HUES64 (cell line): Measurements from ENCODE around the gene GALNT10.

ENCODE experiments used
- H3K27ac ChIP-seq: 2 replicates; pipeline ENCODE4 v1.7.0; 2013; ENCODE audit warnings: low read depth, low read length, inconsistent platforms
- H3K27me3 ChIP-seq: 2 replicates; pipeline ENCODE4 v1.6.1; 2013; ENCODE audit warnings: mild to moderate bottlenecking, low read length; ENCODE audit not compliant: insufficient read depth
- H3K36me3 ChIP-seq: 2 replicates; pipeline ENCODE4 v1.6.1; 2013; ENCODE audit warnings: mild to moderate bottlenecking, low read length; ENCODE audit not compliant: insufficient read depth
- H3K4me1 ChIP-seq: 2 replicates; pipeline ENCODE4 v1.6.1; 2013; ENCODE audit warnings: mild to moderate bottlenecking, low read length, moderate library complexity; ENCODE audit not compliant: insufficient read depth
- H3K4me3 ChIP-seq: 2 replicates; pipeline ENCODE4 v1.5.1; 2013; ENCODE audit warnings: mild to moderate bottlenecking, low read length, moderate library complexity
- H3K9ac ChIP-seq: 2 replicates; pipeline ENCODE4 v1.6.1; 2013; ENCODE audit warnings: mild to moderate bottlenecking, low read depth, low read length
- H3K9me3 ChIP-seq: 2 replicates; pipeline ENCODE4 v1.6.1; 2013; ENCODE audit warnings: low read depth, low read length; ENCODE audit not compliant: insufficient read depth
- WGBS: fragments of 150-250, 120-280 bp; methylation state at CpG from one replicate; pipeline ENCODE4 v1.1.7; 2013; ENCODE audit warnings: missing lambda C conversion rate; 5-methylcytosine and 5-hydroxymethylcytosine counted together

The GALNT10 gene

DNA sequence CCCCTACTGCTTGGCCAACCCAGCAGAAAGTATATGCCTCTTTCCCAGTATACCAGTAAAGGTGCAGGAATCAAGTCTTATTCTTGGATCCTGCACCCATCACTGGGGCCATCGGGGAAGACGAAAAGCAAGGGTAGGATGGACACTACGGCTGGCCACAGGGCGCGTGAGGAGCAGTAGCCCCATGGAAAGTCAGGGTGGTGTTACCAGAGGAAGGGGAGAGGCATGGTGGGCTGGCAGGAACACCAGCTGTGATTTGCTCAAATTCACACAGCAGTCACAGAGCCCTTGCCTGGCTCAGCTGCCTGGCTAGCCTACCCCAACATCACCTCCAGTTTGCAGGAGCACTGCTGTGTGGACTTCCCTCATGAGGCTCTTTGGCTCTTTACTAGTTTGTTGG lies 220.8 kb downstream of the GALNT10 start:
- Histone ChIP-seq H3K36me3 (peaks cover 15% of the 10 kb centered on the region), H3K4me1 (no peaks in the 10 kb centered on the region)
- 99% methylated on average over 5 of the region's 5 CpGs for WGBS

DNA sequence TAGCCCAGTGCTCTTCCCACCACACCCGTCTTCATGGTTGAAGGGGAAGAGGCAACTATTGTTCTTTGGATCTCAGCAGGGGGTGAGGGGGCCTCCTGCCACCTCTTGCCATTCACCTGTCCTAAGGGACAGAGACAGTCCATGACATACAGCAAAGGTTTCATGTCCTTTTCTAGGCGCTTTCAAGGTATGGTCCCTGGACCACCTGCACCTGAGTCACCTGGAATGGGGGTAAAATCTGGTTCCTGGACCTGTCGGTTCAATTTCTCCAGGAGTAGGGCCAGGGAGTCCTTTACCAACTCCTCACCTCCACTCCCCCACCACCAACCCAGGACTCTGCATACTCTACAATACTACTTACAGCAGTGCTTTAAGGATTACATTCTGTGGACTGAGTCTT lies 221.8 kb downstream of the GALNT10 start:
- Histone ChIP-seq H3K9ac (no peak overlapping the region), H3K4me3 (no peak overlapping the region), H3K4me1 (no peaks in the 10 kb centered on the region), H3K36me3 (peaks cover 18% of the 10 kb centered on the region), H3K27ac (no peak overlapping the region), H3K9me3 (no peaks in the 10 kb centered on the region), H3K27me3 (no peaks in the 10 kb centered on the region)
- WGBS: 93% methylated on average over 3 of the region's 3 CpGs

More for the DNA sequence above, 220.8 kb downstream of the GALNT10 start:
- Histone ChIP-seq H3K27me3 (no peaks in the 10 kb centered on the region), H3K9ac (no peak overlapping the region), H3K4me3 (no peak overlapping the region), H3K27ac (no peak overlapping the region), H3K9me3 (no peaks in the 10 kb centered on the region)

DNA sequence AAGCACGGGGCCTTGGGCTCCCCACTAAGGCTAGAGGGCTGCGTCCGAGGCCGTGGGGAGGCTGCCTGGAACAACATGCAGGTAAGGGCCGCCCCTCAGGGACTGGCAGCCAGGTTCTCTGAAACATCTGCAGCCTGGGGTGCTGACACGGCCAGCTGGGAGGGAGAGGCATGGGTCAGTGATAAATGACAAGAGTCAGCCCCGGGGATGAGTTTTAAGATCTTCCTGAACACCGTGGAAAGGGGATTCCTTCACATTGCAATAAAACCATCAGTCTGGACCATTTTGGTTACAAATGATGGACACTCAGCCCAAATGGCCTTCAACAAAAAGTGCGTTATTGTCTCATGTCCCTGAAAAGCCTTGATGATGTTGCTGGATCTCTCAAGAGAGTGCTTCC lies 222.4 kb downstream of the GALNT10 start:
- Histone ChIP-seq H3K9ac (no peak overlapping the region), H3K9me3 (no peaks in the 10 kb centered on the region), H3K4me1 (no peaks in the 10 kb centered on the region), H3K27ac (no peak overlapping the region), H3K36me3 (peaks cover 18% of the 10 kb centered on the region), H3K4me3 (no peak overlapping the region), H3K27me3 (no peaks in the 10 kb centered on the region)
- 94% methylated on average over 9 of the region's 9 CpGs for WGBS

DNA sequence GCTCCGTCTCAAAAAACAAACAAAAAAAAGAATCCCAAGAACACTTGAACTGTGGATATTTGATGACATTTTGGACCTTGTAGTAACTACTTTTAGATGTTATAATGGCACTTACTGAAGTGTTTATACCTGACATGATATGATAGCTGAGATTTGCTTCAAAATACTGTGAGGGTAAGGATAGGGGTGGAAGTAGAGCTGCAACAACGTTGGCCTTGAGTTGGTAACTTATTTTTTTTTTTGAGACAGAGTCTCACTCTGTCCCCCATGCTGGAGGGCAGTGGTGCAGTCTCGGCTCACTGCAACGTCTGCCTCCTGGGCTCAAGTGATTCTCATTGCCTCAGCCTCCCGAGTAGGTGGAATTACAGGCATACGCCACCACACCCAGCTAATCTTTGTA lies 224.6 kb downstream of the GALNT10 start:
- Histone ChIP-seq H3K27ac (no peak overlapping the region), H3K27me3 (no peaks in the 10 kb centered on the region), H3K36me3 (peaks cover 18% of the 10 kb centered on the region), H3K4me1 (no peaks in the 10 kb centered on the region), H3K9ac (no peak overlapping the region), H3K4me3 (no peak overlapping the region), H3K9me3 (no peaks in the 10 kb centered on the region)
- 75% methylated on average over 5 of the region's 6 CpGs for WGBS

DNA sequence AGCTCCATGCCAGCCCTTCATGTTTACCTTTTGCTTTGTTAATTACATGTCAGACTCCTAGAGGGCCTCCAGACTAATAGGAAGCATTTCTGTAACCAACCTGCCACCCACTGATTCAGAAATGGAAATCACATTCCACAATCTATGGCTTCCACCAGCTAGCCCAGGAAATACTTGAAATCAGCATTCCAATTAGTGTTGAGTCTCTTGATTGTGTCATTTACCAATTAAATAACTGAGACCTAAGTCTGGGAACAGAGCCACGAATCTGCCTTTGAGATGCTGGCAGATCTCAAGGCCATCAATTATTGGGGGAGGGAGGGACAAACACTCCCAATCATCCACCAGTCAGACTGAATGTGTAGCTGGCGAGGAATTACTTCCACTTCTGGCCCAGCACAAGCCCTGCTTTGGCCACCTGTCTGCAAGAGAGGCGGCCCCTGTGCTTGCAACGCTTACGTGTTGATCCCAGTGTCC lies 227.8 kb downstream of the GALNT10 start:
- no peak overlapping the region for H3K9ac ChIP-seq
- no peaks in the 10 kb centered on the region for H3K27me3 ChIP-seq
- H3K36me3 ChIP-seq: 0 out of 2 replicates have a peak, but pooled peaks cover 6% of the 10 kb centered on the region
- H3K4me3 ChIP-seq: no peak overlapping the region
- H3K9me3 ChIP-seq: no peaks in the 10 kb centered on the region
- WGBS: 82% methylated on average over 5 of the region's 5 CpGs
- H3K4me1 ChIP-seq: no peaks in the 10 kb centered on the region
- H3K27ac ChIP-seq: no peak overlapping the region

DNA sequence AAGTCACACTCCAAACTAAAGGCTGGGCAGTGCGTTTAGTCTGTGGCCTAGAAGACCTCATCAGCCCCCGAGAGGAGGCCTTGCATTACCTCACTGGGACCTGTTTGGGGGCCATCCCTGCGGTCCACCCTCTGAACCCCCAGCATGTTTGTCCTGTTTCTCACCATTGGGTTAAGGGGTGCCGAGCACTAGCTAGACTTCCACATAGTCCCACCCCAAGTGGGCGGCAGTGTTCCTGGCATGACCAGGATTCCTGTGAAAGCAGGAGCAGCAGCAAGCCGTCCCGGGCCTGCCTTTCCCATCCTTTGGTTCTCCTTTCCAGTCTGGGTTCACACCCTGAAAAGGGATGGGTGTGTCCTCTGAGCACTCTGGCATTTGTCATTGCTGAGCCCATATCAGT lies 228.7 kb downstream of the GALNT10 start:
- H3K4me3 ChIP-seq: no peak overlapping the region
- no peaks in the 10 kb centered on the region for H3K4me1 ChIP-seq
- no peaks in the 10 kb centered on the region for H3K27me3 ChIP-seq
- 94% methylated on average over 7 of the region's 7 CpGs for WGBS
- H3K36me3 ChIP-seq: 0 out of 2 replicates have a peak, but pooled peaks cover 4% of the 10 kb centered on the region
- H3K27ac ChIP-seq: no peak overlapping the region
- no peak overlapping the region for H3K9ac ChIP-seq
- no peaks in the 10 kb centered on the region for H3K9me3 ChIP-seq

DNA sequence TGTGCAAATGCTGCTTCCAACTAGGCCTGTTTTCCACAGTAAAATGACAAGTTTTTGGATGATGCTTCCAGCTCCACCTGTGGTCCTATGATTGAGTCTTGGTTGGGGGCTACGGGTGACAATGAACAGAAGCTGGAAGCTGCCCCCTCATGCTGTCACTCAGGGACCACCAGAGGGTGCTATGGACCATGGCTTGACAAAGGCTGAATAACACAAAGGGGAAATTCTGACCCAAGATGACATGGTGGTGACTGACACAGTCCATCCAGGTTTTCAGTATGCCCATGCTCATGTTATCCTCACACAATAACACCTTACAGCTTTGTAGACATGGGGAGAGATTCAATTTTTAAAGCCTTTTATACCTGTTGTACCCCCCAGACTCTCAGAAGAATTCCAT lies 231.3 kb downstream of the GALNT10 start:
- no peaks in the 10 kb centered on the region for H3K36me3 ChIP-seq
- no peaks in the 10 kb centered on the region for H3K4me1 ChIP-seq
- no peaks in the 10 kb centered on the region for H3K27me3 ChIP-seq
- H3K4me3 ChIP-seq: no peak overlapping the region
- no peak overlapping the region for H3K27ac ChIP-seq
- no peaks in the 10 kb centered on the region for H3K9me3 ChIP-seq
- WGBS: 56% methylated on average over 1 of the region's 1 CpG
- H3K9ac ChIP-seq: no peak overlapping the region

DNA sequence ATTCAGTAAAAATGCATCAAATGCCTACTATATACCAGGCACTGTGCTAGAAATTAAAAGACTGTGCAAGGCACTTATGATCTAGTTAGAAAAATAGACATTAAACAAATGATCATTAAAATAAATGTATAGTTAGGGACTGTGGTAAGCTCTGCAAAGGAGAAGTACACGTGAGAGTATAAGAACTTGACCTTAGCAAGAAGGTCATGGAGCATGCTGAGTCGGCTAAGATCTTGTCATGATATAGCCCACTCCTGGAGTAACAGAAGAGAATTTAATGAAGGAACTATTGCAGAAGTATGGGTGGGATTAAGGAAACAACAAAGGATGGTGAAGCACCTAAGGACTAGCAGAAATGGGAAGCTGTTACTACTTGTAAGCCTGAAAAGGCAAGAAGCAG lies 231.8 kb downstream of the GALNT10 start:
- H3K36me3 ChIP-seq: no peaks in the 10 kb centered on the region
- no peaks in the 10 kb centered on the region for H3K4me1 ChIP-seq
- H3K27ac ChIP-seq: no peak overlapping the region
- no peaks in the 10 kb centered on the region for H3K27me3 ChIP-seq
- H3K4me3 ChIP-seq: no peak overlapping the region
- 92% methylated on average over 2 of the region's 2 CpGs for WGBS
- no peaks in the 10 kb centered on the region for H3K9me3 ChIP-seq
- H3K9ac ChIP-seq: no peak overlapping the region

DNA sequence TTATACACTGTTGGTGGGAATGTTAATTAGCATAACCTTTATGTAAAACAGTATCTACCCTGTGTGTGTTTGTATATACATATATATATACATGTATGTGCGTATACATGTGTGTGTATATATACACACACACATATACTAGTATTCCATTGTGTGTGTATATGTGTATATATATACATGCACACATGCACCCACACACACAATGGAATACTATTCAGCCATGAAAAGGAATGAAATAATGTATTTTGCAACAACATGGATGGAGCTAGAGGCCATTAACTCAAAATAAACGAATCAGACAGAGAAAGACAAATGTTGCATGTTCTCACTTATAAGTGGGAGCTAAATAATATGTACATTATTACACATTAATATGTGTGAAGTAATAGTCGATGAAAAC lies 237.7 kb downstream of the GALNT10 start:
- H3K36me3 ChIP-seq: no peaks in the 10 kb centered on the region
- no peak overlapping the region for H3K27ac ChIP-seq
- H3K4me3 ChIP-seq: no peak overlapping the region
- H3K9ac ChIP-seq: no peak overlapping the region
- no peaks in the 10 kb centered on the region for H3K27me3 ChIP-seq
- no peaks in the 10 kb centered on the region for H3K9me3 ChIP-seq
- H3K4me1 ChIP-seq: no peaks in the 10 kb centered on the region
- WGBS: 100% methylated on average over 1 of the region's 3 CpGs

DNA sequence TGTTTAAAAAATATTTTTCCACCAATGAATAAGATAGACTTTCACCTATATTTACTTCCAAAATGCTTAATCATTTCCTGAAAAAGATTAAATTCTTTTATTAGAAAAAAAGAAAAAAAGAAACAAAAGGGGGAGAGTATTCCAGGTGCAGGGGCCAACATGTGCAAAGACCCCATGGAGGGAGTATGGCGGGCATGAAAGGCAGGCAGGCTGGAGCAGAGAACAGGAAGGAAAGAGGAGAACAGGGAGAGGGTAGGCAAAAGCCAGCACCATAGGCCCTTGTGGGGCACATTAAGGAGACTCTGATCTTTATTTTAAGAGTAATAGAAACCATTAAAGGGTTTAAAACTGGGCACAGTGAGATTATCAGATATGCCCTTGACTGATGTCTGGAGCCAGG lies 238.8 kb downstream of the GALNT10 start:
- Histone ChIP-seq H3K9ac (no peak overlapping the region), H3K27me3 (no peaks in the 10 kb centered on the region), H3K36me3 (0 out of 2 replicates have a peak, but pooled peaks cover 3% of the 10 kb centered on the region), H3K27ac (no peak overlapping the region), H3K4me1 (no peaks in the 10 kb centered on the region), H3K4me3 (no peak overlapping the region), H3K9me3 (no peaks in the 10 kb centered on the region)
- WGBS: 93% methylated on average over 1 of the region's 1 CpG

DNA sequence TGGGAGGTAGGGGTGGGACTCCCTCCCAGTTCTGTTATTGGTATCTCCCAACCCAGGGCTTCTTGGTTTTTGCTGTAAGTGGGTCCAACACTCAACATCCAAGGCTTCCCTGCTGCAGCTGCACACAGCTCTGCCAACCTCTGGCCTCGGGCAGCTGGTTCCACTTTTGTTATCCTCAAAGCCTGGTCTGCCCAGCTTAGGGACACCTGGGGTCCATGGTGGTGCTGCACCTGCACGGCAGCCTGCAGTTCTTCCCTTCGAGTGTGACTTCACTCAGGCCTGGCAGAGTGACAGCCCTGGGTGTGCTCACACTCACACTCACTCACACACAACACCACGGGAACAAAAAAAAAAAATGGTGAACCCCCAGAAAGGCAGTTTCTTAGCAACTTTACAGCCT lies 239.9 kb downstream of the GALNT10 start:
- Histone ChIP-seq H3K9me3 (no peaks in the 10 kb centered on the region), H3K4me1 (no peaks in the 10 kb centered on the region), H3K9ac (no peak overlapping the region), H3K4me3 (no peak overlapping the region), H3K36me3 (0 out of 2 replicates have a peak, but pooled peaks cover 4% of the 10 kb centered on the region), H3K27ac (no peak overlapping the region), H3K27me3 (no peaks in the 10 kb centered on the region)
- 89% methylated on average over 4 of the region's 4 CpGs for WGBS

DNA sequence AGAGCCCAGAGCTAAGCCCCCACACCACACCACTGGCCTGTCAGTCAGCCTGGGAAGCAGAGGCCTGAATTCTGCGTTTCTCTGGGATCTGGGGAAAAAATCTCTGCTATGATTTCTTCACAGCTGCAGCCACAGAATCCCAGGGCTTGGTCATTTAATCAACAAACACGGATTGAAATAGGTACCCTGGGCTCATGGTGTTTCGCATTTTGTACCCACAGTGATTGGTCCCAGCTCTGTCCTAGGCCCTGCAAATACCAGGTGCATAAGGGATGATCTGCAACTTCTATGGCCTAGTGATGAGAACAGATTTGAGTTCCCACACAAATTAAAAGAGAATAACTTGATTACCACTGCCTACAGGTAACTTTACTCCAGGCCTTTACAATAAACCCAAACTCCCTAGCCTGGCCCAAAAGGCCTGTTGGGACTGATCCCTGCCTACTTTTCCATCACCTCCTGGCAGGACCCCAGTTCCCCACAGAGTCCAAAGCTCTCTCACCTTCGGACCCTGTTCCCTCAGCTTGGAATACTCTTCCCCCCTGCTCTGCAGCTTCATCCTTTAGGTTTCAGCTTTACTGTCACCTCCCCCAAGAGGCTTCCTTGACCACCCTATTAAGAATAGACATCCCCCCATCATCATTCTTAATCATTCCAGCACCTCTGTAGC lies 240.6 kb downstream of the GALNT10 start:
- Histone ChIP-seq H3K4me1 (no peaks in the 10 kb centered on the region), H3K36me3 (peaks cover 10% of the 10 kb centered on the region), H3K9ac (no peak overlapping the region), H3K9me3 (no peaks in the 10 kb centered on the region), H3K27ac (no peak overlapping the region), H3K4me3 (no peak overlapping the region), H3K27me3 (no peaks in the 10 kb centered on the region)
- WGBS: 88% methylated on average over 4 of the region's 4 CpGs
